HEK293 (cell line): ENCODE data around the gene TSPO2.

ENCODE experiments used
- CTCF ChIA-PET: fragments of 350-600 bp; formaldehyde crosslinking; extraction: SDS; loops from one replicate; lab custom pipeline; 2021; ENCODE audit warnings: antibody characterized with exemption; lab: Yijun Ruan, JAX
- POLR2A ChIA-PET: fragments of 300-600 bp; formaldehyde crosslinking; extraction: SDS; loops from one replicate; lab custom pipeline; 2020; ENCODE audit warnings: antibody characterized with exemption, inconsistent platforms; lab: Yijun Ruan, JAX
- H3K27ac ChIP-seq: fragments of 200-500 bp; sonication (Bioruptor generic); 2 replicates; pipeline ENCODE4 v1.5.1; 2014; ENCODE audit warnings: low read depth, low read length, control low read depth, inconsistent platforms; ENCODE audit errors: extremely low read depth
- H3K36me3 ChIP-seq, 2 experiments: fragments of 200-500 bp in 1 of 2; sonication (Bioruptor generic) in 1 of 2; 1 replicate in 1 of 2; 2 replicates in 1 of 2; pipeline ENCODE4 v1.5.1; 2014 to 2017; ENCODE audit warnings: inconsistent platforms in 2 of 2, low read length in 2 of 2; ENCODE audit not compliant: control insufficient read depth in 2 of 2, insufficient read depth in 1 of 2
- H3K4me1 ChIP-seq: fragments of 200-500 bp; sonication (Bioruptor generic); 2 replicates; pipeline ENCODE4 v1.5.1; 2014; ENCODE audit warnings: mild to moderate bottlenecking, low read length, inconsistent platforms; ENCODE audit not compliant: control insufficient read depth, insufficient read depth
- H3K4me3 ChIP-seq: 2 replicates; pipeline ENCODE4 v1.5.1; 2011; ENCODE audit warnings: low read depth, mild to moderate bottlenecking, control low read depth, low read length, moderate library complexity
- H3K9me3 ChIP-seq: fragments of 200-500 bp; sonication (Bioruptor generic); 2 replicates; pipeline ENCODE4 v1.5.1; 2014; ENCODE audit warnings: low read depth, low read length, inconsistent platforms; ENCODE audit not compliant: control insufficient read depth, insufficient read depth
- GLI4 ChIP-seq: fragments of 450-650 bp; formaldehyde crosslinking; IDR thresholded peaks from 2 replicates; pipeline ENCODE4 v1.5.1; 2016; ENCODE audit warnings: missing biosample characterization, missing genetic modification characterization
- GLIS1 ChIP-seq: fragments of 450-650 bp; formaldehyde crosslinking; IDR thresholded peaks from 2 replicates; pipeline ENCODE4 v1.5.1; 2016; ENCODE audit warnings: missing biosample characterization, missing genetic modification characterization
- KLF1 ChIP-seq: fragments of 450-650 bp; formaldehyde crosslinking; IDR thresholded peaks from 2 replicates; pipeline ENCODE4 v1.5.1; 2016; ENCODE audit warnings: missing biosample characterization, missing genetic modification characterization
- KLF8 ChIP-seq: fragments of 450-650 bp; formaldehyde crosslinking; IDR thresholded peaks from 2 replicates; pipeline ENCODE4 v1.5.1; 2016; ENCODE audit warnings: missing biosample characterization, missing genetic modification characterization
- PBX3 ChIP-seq: sonication (generic); formaldehyde crosslinking; IDR thresholded peaks from 2 replicates; pipeline ENCODE4 v1.8.1; 2022; ENCODE audit warnings: mild to moderate bottlenecking, moderate library complexity, missing genetic modification reagents
- PRDM1 ChIP-seq: fragments of 450-650 bp; formaldehyde crosslinking; IDR thresholded peaks from 2 replicates; pipeline ENCODE4; 2016; ENCODE audit warnings: missing biosample characterization, missing genetic modification characterization
- SCRT1 ChIP-seq: fragments of 450-650 bp; formaldehyde crosslinking; IDR thresholded peaks from 2 replicates; pipeline ENCODE4 v1.5.1; 2016; ENCODE audit warnings: missing biosample characterization, missing genetic modification characterization, borderline replicate concordance
- SCRT2 ChIP-seq: fragments of 450-650 bp; formaldehyde crosslinking; IDR thresholded peaks from 2 replicates; pipeline ENCODE4 v1.5.1; 2016; ENCODE audit warnings: missing biosample characterization, missing genetic modification characterization
- YY2 ChIP-seq: fragments of 450-650 bp; formaldehyde crosslinking; IDR thresholded peaks from 2 replicates; pipeline ENCODE4 v1.5.1; 2016; ENCODE audit warnings: missing biosample characterization, missing genetic modification characterization
- ZBTB17 ChIP-seq: fragments of 450-650 bp; formaldehyde crosslinking; IDR thresholded peaks from 2 replicates; pipeline ENCODE4 v1.5.1; 2016; ENCODE audit warnings: missing biosample characterization, missing genetic modification characterization
- ZBTB20 ChIP-seq: fragments of 450-650 bp; formaldehyde crosslinking; IDR thresholded peaks from 2 replicates; pipeline ENCODE4 v1.5.1; 2016; ENCODE audit warnings: missing biosample characterization, missing genetic modification characterization
- ZFP3 ChIP-seq: fragments of 450-650 bp; formaldehyde crosslinking; IDR thresholded peaks from 2 replicates; pipeline ENCODE4 v1.5.1; 2016; ENCODE audit warnings: low read depth, missing biosample characterization, missing genetic modification characterization
- ZNF133 ChIP-seq: fragments of 450-650 bp; formaldehyde crosslinking; IDR thresholded peaks from 2 replicates; pipeline ENCODE4 v1.5.1; 2016; ENCODE audit warnings: missing biosample characterization, missing genetic modification characterization
- ZNF248 ChIP-seq: fragments of 450-650 bp; formaldehyde crosslinking; IDR thresholded peaks from 2 replicates; pipeline ENCODE4 v1.5.1; 2017; ENCODE audit warnings: missing biosample characterization, missing genetic modification characterization
- ZNF266 ChIP-seq: fragments of 450-650 bp; formaldehyde crosslinking; IDR thresholded peaks from 2 replicates; pipeline ENCODE4 v1.5.1; 2016; ENCODE audit warnings: missing biosample characterization, missing genetic modification characterization, low read depth
- ZNF341 ChIP-seq: fragments of 450-650 bp; formaldehyde crosslinking; IDR thresholded peaks from 2 replicates; pipeline ENCODE4; 2016; ENCODE audit warnings: low read depth, missing biosample characterization, missing genetic modification characterization
- ZNF423 ChIP-seq: fragments of 450-650 bp; formaldehyde crosslinking; IDR thresholded peaks from 2 replicates; pipeline ENCODE4 v1.5.1; 2016; ENCODE audit warnings: missing biosample characterization, missing genetic modification characterization
- ZNF529 ChIP-seq: fragments of 450-650 bp; formaldehyde crosslinking; IDR thresholded peaks from 2 replicates; pipeline ENCODE4 v1.5.1; 2017; ENCODE audit warnings: missing genetic modification characterization, missing biosample characterization; ENCODE audit not compliant: insufficient replicate concordance
- ZNF626 ChIP-seq: fragments of 450-650 bp; sonication (Bioruptor Pico); formaldehyde crosslinking; IDR thresholded peaks from 2 replicates; pipeline ENCODE4 v1.5.1; 2018; ENCODE audit warnings: missing biosample characterization, missing genetic modification characterization, inconsistent platforms
- ZNF707 ChIP-seq: fragments of 450-650 bp; formaldehyde crosslinking; IDR thresholded peaks from 2 replicates; pipeline ENCODE4 v1.5.1; 2016; ENCODE audit warnings: missing biosample characterization, missing genetic modification characterization
- ZNF76 ChIP-seq: fragments of 450-650 bp; formaldehyde crosslinking; IDR thresholded peaks from 2 replicates; pipeline ENCODE4; 2016; ENCODE audit warnings: low read depth, missing biosample characterization, missing genetic modification characterization, borderline replicate concordance
- ZNF776 ChIP-seq: fragments of 450-650 bp; formaldehyde crosslinking; IDR thresholded peaks from 2 replicates; pipeline ENCODE4 v1.5.0; 2017; ENCODE audit warnings: missing biosample characterization, missing genetic modification characterization, borderline replicate concordance
- ZNF785 ChIP-seq: fragments of 450-650 bp; formaldehyde crosslinking; IDR thresholded peaks from 2 replicates; pipeline ENCODE4 v1.5.1; 2016; ENCODE audit warnings: missing biosample characterization, missing genetic modification characterization
- ZNF791 ChIP-seq: fragments of 450-650 bp; formaldehyde crosslinking; IDR thresholded peaks from 2 replicates; pipeline ENCODE4 v1.5.1; 2016; ENCODE audit warnings: missing biosample characterization, missing genetic modification characterization
- ZNF830 ChIP-seq: fragments of 450-650 bp; IDR thresholded peaks from 2 replicates; pipeline ENCODE4 v1.5.0; 2018; ENCODE audit warnings: missing biosample characterization, missing genetic modification characterization, low read depth, mild to moderate bottlenecking, moderate library complexity
- ZNF837 ChIP-seq: fragments of 450-650 bp; formaldehyde crosslinking; IDR thresholded peaks from 2 replicates; pipeline ENCODE4 v1.5.1; 2016; ENCODE audit warnings: missing biosample characterization, missing genetic modification characterization
- ZNF843 ChIP-seq: fragments of 450-650 bp; formaldehyde crosslinking; IDR thresholded peaks from 2 replicates; pipeline ENCODE4 v1.5.1; 2016; ENCODE audit warnings: missing biosample characterization, missing genetic modification characterization
- ZSCAN16 ChIP-seq: fragments of 450-650 bp; formaldehyde crosslinking; IDR thresholded peaks from 2 replicates; pipeline ENCODE4 v1.5.1; 2016; ENCODE audit warnings: missing biosample characterization, missing genetic modification characterization
- TF ChIP-seq, protein P1 (sequence below): fragments of 450-650 bp; formaldehyde crosslinking; conservative IDR thresholded peaks from 2 replicates; pipeline ENCODE4 v1.5.1; 2016; ENCODE audit warnings: low read depth, missing biosample characterization, missing genetic modification characterization

Gene TSPO2

GRCh38 chr6:41061196-41061726 is 19.0 kb downstream of the TSPO2 start:
- ChIA-PET POLR2A (no interaction called here), CTCF (interaction anchor here (0.6 to 3.7 kb wide), 4 partner anchors 8 to 1922 kb away, joined by 3 to 25 read pairs (median 4); partner anchors contain the start of genes NFYA, OARD1 and UNC5CL)
- H3K4me3 ChIP-seq, result no peak overlapping the region
- no peak for TF ChIP-seq YY2 (tag by site-specific recombination)
- TF ChIP-seq ZNF423, result no peak
- no peak for TF ChIP-seq ZNF707 (tag by site-specific recombination)
- no peak for TF ChIP-seq PRDM1 (tag by site-specific recombination)
- TF ChIP-seq ZNF837 (tag by site-specific recombination), result no peak
- TF ChIP-seq ZNF76 (tag by site-specific recombination), result no peak
- no peak for TF ChIP-seq PBX3 (CRISPR knock-in tag)
- TF ChIP-seq ZFP3, result no peak
- no peak for TF ChIP-seq ZSCAN16 (tag by site-specific recombination)
- TF ChIP-seq GLI4 (tag by site-specific recombination), result no peak
- TF ChIP-seq SCRT1 (tag by site-specific recombination), result no peak
- TF ChIP-seq KLF1, result no peak
- TF ChIP-seq ZNF843, result no peak
- TF ChIP-seq ZBTB20, result no peak
- no peak for TF ChIP-seq ZNF248 (tag by site-specific recombination)
- TF ChIP-seq ZNF785 (tag by site-specific recombination), result no peak
- TF ChIP-seq ZNF830 (tag by site-specific recombination), result no peak
- no peak for TF ChIP-seq SCRT2 (tag by site-specific recombination)
- no peak for TF ChIP-seq ZNF133 (tag by site-specific recombination)
- no peak overlapping the region for H3K27ac ChIP-seq
- H3K36me3 ChIP-seq, result peaks cover 4 to 31% of the 10 kb centered on the region in 2 experiments; a peak in 2 of 3 replicates
- H3K9me3 ChIP-seq, result no peaks in the 10 kb centered on the region
- H3K4me1 ChIP-seq, result no peaks in the 10 kb centered on the region

- no peak overlapping the region for H3K4me3 ChIP-seq
- no peaks in the 10 kb centered on the region for H3K4me1 ChIP-seq
- ChIA-PET POLR2A (no interaction called here), CTCF (interaction anchor here (1.3 to 3.7 kb wide), 3 partner anchors 7 to 734 kb away, joined by 7 to 25 read pairs (median 7); partner anchors contain the start of gene UNC5CL)
- H3K27ac ChIP-seq, result no peak overlapping the region
- H3K36me3 ChIP-seq, result peaks cover 4 to 34% of the 10 kb centered on the region in 2 experiments; a peak in 2 of 3 replicates
- no peaks in the 10 kb centered on the region for H3K9me3 ChIP-seq
- TF ChIP-seq ZBTB17 (tag by site-specific recombination) (no peak), ZNF266 (tag by site-specific recombination) (no peak), ZNF791 (no peak), GLIS1 (tag by site-specific recombination) (no peak), ZNF776 (tag by site-specific recombination) (no peak), ZNF626 (tag by site-specific recombination) (no peak), KLF8 (tag by site-specific recombination) (no peak), ZNF529 (tag by site-specific recombination) (no peak), ZNF341 (tag by site-specific recombination) (no peak)
- TF ChIP-seq, protein P1, sequence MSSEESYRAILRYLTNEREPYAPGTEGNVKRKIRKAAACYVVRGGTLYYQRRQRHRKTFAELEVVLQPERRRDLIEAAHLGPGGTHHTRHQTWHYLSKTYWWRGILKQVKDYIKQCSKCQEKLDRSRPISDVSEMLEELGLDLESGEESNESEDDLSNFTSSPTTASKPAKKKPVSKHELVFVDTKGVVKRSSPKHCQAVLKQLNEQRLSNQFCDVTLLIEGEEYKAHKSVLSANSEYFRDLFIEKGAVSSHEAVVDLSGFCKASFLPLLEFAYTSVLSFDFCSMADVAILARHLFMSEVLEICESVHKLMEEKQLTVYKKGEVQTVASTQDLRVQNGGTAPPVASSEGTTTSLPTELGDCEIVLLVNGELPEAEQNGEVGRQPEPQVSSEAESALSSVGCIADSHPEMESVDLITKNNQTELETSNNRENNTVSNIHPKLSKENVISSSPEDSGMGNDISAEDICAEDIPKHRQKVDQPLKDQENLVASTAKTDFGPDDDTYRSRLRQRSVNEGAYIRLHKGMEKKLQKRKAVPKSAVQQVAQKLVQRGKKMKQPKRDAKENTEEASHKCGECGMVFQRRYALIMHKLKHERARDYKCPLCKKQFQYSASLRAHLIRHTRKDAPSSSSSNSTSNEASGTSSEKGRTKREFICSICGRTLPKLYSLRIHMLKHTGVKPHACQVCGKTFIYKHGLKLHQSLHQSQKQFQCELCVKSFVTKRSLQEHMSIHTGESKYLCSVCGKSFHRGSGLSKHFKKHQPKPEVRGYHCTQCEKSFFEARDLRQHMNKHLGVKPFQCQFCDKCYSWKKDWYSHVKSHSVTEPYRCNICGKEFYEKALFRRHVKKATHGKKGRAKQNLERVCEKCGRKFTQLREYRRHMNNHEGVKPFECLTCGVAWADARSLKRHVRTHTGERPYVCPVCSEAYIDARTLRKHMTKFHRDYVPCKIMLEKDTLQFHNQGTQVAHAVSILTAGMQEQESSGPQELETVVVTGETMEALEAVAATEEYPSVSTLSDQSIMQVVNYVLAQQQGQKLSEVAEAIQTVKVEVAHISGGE, result no peak
These were observed 19.8 kb downstream of the TSPO2 start for GRCh38 chr6:41062056-41062455.
